ENCODE results near the gene GRM8. TPM values are rescaled to one million over a fixed set of nuclear protein-coding genes. Genes with fewer than 3 reads are reported as not detected.

The GRM8 gene
- total RNA-seq, 4 donors from 2014 or later: 0.57 TPM; not detected in 3

DNA sequence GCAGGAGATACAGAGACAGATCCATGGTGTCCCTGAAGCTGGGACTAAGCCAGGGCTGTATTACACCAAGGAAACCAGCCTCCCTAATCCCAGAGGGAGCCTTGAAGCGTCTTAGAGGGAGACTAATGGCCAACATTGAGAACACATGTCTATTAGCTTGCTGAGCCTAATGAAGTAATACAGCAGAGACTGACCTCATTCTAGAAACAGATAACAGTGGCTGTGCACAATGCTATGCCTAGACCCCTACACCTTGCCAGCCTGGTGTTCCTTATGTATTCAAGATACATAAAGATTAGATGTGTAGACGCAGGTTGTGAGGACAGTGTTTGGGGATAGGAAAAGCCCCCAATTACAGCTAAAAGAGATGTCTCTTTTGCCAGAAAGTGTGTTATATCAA, 19.1 kb downstream of the GRM8 start:
- Histone ChIP-seq H3K27me3 (peaks cover 0 to 17% (median 0%) of the 10 kb centered on the region in 4 donors), H3K27ac (no peak overlapping the region), H3K9me3 (no peaks in the 10 kb centered on the region), H3K4me1 (no peaks in the 10 kb centered on the region), H3K4me3 (no peak overlapping the region), H3K36me3 (no peaks in the 10 kb centered on the region)
- no peak for DNase-seq
- 69 to 72% methylated on average over 2 of the region's 2 CpGs for WGBS, 2 donors
- TF ChIP-seq CTCF (IDR thresholded peaks at IDR 0.05): no peak
- TF ChIP-seq POLR2A (IDR thresholded peaks at IDR 0.05): no peak
- intact Hi-C loops (cut with DNase I): no loop called here

DNA sequence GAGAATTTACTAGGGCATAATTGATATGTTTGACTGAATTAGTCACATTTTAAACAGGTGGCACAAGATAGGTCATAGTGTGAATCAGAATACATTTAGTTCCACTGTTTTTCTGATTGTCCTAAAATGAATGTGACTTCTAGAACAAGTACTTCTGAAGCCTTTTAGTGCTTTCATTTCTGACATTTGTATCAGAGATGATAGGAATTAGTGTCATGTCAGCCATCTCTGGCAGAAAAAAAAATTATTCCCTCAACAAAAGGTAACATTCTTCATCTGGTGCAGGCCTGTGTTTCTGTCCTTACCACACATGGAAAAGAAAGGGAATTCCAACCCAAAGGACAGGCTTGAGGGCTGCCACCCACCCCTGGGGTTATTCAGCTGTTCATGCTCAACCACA, 21.3 kb downstream of the GRM8 start:
- Histone ChIP-seq H3K36me3 (no peaks in the 10 kb centered on the region), H3K27ac (no peak overlapping the region), H3K4me1 (no peaks in the 10 kb centered on the region), H3K4me3 (no peak overlapping the region), H3K27me3 (peaks cover 0 to 26% (median 0%) of the 10 kb centered on the region in 4 donors), H3K9me3 (no peaks in the 10 kb centered on the region)
- TF ChIP-seq POLR2A (IDR thresholded peaks at IDR 0.05): no peak
- TF ChIP-seq CTCF (IDR thresholded peaks at IDR 0.05): no peak
- intact Hi-C loops (cut with DNase I): no loop called here
- no peak for DNase-seq

DNA sequence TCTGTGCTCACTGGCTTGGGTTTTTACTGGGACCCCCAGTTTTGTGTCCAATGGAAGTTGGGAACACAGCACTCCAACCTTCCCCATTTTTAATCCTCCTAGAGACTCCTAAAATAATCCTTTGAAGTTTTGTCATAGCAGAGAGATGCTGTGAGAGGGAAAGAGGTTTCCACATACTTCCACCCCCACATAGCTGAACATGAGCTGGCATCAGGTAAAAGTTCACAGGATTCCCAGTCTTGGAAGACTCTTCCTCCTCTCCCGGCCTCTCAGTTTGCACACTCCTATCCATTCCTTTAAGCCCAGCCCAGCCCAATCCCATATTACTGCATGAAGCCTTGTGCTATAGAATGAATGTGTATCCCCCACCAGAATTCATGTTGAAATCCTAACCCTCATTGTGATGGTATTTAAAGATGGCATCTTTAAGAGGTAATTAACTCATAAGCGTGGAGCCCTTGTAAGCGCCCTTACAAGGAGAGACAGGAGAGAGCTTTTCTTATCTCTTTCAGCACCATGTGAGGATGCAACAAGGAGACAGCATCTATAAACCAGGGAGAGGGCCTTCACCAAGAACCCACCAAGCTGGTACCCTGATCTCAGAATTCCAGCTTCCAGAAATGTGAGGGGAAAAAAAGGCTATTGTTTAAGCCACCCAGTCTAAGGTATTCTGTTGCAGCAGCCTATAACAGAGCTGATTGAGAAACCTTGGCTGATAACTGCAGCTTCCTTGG, 22.4 kb downstream of the GRM8 start:
- TF ChIP-seq POLR2A (IDR thresholded peaks at IDR 0.05): no peak
- no peak for TF ChIP-seq CTCF (IDR thresholded peaks at IDR 0.05)
- no peaks in the 10 kb centered on the region for H3K36me3 ChIP-seq
- H3K9me3 ChIP-seq: no peaks in the 10 kb centered on the region
- 81 to 83% methylated on average over 3 of the region's 3 CpGs for WGBS, 2 donors
- intact Hi-C loops (cut with DNase I): no loop called here
- peaks cover 0 to 30% (median 0%) of the 10 kb centered on the region in 4 donors for H3K27me3 ChIP-seq
- no peaks in the 10 kb centered on the region for H3K4me1 ChIP-seq
- no peak overlapping the region for H3K4me3 ChIP-seq
- no peak for DNase-seq
- no peak overlapping the region for H3K27ac ChIP-seq

DNA sequence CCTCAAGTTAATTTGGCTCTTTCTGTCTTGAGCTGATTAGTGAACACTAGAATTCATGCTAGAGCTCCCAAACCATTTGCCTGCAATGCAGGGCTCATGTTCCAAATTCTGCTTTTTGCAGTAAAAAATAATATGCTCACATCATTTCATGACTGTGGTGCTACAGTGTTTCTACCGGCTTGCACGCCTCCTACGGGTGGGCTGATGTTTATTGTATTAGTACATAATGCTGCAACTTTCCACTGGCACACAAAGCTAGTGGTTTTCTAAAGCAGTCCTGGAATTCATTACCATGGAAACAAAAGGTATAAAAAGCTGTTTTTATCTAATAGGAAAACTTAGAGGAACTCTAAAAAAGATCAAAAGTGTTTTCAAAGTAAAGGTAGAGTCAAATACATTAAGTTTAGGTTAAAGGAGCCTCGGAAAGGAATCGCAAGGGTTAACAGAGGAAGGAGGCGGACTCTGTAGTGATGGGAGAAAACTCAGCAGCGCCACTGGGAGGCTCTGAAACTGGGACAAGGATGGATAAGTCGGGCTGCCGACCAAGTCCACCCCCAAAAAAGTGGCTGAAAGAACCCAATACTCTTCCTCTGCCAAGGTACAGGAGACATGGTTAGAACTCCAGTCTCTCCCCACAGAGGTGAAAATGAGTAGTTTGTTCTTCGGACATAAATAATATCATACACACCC, 25.9 kb downstream of the GRM8 start:
- TF ChIP-seq POLR2A (IDR thresholded peaks at IDR 0.05) (no peak), CTCF (IDR thresholded peaks at IDR 0.05) (no peak)
- DNase-seq: no peak
- no peak overlapping the region for H3K27ac ChIP-seq
- peaks cover 0 to 35% (median 0%) of the 10 kb centered on the region in 4 donors for H3K27me3 ChIP-seq
- H3K4me1 ChIP-seq: no peaks in the 10 kb centered on the region
- intact Hi-C loops (cut with DNase I): no loop called here
- no peaks in the 10 kb centered on the region for H3K36me3 ChIP-seq
- H3K9me3 ChIP-seq: no peaks in the 10 kb centered on the region
- 32 to 36% methylated on average over 10 of the region's 10 CpGs for WGBS, 2 donors
- no peak overlapping the region for H3K4me3 ChIP-seq

DNA sequence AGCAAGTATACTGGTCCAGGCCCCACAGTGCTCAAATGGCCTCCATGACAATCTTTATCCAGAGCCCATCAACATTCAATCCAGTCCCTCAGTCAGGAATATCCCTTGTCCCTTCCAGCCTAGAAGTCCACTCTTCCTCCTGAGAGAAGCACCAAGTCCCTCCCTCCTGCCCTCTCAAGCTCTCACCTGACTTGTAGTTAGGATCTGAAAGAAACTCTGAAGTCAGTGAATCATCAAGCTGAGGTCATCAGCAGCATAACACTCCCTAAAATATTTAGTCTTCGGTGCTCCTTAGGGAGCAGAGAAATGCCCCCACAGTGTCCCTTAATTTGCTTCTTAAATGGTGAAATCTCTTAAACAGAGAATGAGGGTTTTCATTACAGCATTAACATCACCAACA, 31.0 kb downstream of the GRM8 start:
- no peak overlapping the region for H3K27ac ChIP-seq
- intact Hi-C loops (cut with DNase I): no loop called here
- peaks cover 0 to 25% (median 0%) of the 10 kb centered on the region in 4 donors for H3K27me3 ChIP-seq
- no peak overlapping the region for H3K4me3 ChIP-seq
- no peak for DNase-seq
- H3K9me3 ChIP-seq: no peaks in the 10 kb centered on the region
- H3K4me1 ChIP-seq: no peaks in the 10 kb centered on the region
- no peaks in the 10 kb centered on the region for H3K36me3 ChIP-seq
- WGBS, 2 donors: 22 to 83% methylated on average over 1 of the region's 1 CpG
- TF ChIP-seq POLR2A (IDR thresholded peaks at IDR 0.05): no peak
- no peak for TF ChIP-seq CTCF (IDR thresholded peaks at IDR 0.05)
